GM21360 (cell line): Measurements from ENCODE around the gene TCFL5.

ENCODE experiments used
- ATAC-seq: cut with Tn5 transposase; IDR thresholded peaks from one replicate; pipeline ENCODE4 v1.9.1; 2021; ENCODE audit warnings: mild to moderate bottlenecking, moderate library complexity; ENCODE audit not compliant: unreplicated experiment

TCFL5 gene

DNA sequence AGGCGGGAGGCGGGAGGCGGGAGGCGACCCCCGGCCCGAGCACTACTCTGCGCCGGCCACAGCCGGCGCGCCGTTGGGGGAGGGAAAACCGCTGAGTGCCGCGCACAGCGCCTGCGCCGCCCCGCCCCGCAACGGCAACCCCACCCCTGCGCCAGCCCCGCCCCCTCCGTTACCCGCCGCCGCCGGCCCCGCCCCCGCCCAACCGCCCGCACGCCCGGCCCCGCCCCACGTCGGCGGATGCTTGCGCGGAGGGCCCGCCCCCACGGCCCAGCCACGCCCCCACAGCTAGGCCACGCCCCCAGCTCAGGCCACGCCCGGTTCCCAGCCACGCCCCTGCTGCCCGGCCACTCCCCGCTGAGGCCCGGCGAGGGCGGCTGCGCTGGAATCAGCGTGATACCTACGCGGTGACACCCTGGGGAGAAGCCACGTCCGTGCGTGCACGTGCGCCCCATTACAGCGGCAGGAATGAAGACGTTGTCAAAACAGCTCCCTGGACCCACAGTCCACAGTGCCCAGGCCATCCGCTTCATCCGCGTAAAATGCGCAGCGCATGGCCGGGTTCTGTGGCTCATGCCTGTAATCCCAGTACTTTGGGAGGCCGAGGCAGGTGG, at the start of gene TCFL5:
Gene TCFL5, minus strand, starts transcription at position 97 of the 611 bp plus-strand sequence. CDS start 152 bp downstream, outside the sequence.
- peak; percentile 73 for ATAC-seq

DNA sequence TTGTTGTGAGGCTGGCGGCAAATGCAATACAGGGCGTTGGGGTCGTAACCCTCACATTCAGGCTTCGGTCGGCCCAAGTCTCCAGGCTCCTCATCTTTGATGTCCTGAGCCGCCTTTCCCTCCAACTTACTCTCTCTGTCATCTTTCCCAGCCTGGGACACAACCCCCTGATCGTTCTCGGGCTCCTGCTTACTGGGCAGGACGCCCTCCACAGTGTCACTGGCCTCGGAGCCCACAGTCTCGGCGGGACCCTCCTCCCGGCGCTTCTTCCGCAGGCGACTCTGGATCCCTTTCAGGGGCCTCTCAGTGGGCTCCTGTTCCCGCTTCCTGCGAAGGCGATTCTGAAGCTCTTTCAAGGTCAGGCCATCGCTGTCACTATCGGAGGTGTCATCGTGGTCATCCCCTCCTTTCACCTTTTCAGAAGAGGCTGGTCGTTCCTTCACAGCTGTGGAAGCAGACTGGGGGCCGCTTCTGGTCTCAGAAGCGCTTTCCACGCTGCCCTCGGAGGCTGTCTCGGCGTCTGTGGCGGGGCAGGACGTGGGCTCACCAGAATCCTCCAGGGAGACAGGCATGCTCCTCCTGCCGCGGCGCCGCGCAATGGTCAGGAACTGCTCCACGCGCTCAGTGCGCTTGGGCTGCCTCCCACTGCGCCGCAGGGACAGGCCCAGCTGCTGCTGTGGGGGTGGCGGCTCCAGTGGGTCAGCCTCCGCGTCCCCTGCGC, 49.3 kb upstream of the TCFL5 start:
- no peak for ATAC-seq

DNA sequence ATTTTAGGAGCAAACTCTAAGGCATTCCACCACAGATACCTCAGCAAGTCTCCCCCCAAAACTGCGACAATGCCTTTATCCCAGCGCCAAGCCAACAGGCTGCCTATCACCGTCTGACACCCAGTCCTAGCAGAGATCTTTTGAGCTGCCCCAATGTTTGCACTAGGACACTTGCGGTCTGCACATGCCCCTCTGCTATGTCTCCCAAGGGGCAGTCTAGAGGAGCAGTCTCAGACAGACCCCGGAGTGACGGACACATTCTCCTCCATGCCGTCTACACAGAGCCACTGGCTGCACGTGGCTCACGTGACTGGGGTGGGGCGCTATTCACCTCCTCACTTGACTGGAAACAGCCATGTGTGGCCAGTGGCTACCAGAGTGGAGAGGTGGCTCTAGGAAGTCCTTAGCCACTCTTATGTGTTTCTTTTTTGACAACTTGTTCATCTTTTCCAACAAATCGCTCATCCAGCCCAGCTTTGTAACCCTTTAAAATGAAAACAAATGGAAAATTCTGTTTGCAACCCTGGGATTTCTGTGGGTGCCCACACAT, 48.7 kb upstream of the TCFL5 start:
- ATAC-seq = no peak

DNA sequence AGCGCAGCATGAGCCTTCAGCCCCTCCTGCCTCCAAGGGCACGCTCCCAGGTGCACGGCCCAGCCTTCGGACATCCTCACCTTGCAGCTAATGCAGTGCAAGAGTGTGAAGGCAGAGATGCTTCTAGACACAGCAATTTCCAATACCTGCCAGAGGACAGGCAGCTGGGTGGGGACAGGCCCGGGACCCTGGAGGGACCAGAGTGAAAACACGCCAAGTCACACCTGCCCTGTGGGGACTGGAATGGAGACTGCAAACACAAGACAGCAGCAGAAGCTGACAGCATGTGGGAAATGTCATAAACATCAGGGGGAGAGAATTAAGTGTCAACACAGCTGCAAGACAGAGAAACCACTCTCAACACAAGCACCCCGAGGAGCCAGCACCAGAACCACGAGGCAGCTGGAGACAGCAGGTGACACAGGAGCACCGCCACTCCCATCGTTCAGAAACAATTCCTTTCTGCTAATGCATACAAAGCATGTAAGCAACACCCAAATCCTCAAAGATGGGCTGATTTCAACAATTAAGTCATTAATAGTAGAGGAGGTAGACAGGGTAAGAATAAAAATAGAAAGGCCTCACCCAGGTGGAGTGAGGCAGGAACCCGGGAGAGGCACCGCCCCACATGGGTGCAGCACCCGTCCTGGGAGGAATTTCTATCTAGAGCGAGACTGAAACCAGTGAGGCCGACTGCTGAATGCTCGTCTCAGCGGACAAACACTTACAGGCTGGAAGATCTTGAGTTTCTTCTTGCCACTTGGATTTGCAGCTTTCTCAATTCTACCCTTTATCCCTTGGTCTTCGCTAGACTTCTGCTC, 47.6 kb upstream of the TCFL5 start:
- ATAC-seq = no peak

DNA sequence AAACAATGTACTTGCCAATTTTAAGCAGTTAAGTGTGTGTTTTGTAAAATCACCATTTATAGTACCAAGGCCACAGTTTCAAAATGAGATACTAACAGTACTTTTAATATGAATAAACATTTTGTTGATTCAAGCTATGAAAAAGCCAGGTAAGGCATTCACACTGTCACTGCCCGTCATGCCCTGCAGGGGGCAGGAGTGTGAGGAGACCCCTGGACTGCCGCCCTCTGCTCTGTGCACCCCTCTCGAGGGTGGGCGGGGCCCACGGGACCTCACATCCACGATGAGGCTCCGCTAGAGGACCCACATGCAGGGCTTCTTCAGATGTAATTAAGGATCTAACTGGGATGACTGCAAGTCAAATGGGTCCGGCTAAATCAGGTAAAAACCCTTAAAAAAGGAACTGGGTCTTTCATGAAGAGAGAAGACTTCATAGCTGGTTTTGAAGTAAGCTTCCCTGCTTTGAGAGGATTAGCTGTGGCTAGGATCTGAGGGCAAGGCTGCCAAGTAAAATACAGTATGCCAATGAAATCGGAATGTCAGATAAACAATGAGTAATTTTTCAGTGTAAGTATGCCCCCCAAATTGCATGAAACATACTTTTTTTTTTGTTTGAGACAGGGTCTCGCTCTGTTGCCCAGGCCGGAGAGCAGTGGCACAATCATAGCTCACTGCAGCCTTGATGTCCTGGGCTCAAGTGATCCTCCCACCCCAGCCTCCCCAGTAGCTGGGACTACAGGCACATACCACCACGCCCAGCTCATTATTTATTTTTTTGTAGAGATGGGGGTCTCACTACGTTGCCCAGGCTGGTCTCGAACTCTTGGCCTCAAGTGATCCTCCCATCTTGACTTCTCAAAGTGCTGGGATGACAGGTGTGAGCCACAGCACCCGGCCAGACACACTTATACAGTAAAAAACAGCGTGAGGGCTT, 46.0 kb upstream of the TCFL5 start:
- no peak for ATAC-seq

DNA sequence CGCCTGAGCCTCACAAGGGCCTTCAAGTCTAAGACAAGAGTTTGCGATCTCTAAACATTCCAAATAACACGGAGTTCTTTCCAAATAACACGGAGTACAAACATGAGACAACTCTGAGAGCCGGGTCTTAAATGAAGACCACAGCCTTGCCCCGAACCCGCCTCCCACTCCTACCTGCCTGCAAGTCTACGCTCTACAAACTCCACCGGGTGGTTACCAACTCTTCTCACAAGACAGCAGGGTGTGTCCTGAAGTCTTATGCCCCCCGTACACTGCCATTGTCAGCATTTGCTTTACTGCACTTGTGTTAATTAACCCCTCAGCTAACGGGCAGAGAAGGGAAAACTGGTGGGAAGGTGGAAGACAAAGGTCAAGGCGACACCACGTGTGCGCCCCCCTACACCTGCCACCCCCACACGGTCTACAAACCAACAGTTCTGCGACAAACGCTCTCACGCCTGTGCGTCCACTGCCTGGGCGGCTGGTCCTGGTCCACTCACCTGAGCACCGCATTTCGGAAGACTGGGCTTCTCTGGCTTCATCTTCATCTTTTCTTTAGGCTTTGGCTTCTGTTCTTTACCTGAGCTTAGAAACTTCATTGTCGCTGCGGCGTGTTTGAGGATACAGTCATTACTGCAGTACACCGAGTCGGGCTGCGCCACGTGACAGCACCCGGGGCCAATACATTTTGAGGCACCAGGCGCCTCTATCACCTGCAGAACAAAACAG, 45.2 kb upstream of the TCFL5 start:
- no peak for ATAC-seq

DNA sequence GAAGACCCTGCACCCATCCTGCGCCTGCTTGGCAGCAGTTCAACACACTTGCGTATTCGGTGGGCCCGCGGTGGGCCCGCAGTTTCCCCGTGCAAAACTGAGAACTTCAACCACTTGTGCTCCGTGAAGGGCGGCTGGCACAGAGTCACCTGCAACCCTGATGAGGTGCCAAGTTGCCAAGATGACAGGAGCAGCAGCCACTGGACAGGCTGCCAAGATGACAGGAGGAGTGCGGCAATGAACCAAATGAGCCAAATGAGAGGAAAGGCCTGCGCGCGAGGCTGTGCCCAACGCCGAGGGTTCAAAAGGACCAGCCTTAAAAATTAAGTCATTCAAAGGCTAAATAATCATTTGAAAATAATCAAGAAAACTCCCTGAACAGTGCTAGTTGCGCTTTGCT, 44.6 kb upstream of the TCFL5 start:
- ATAC-seq = no peak

DNA sequence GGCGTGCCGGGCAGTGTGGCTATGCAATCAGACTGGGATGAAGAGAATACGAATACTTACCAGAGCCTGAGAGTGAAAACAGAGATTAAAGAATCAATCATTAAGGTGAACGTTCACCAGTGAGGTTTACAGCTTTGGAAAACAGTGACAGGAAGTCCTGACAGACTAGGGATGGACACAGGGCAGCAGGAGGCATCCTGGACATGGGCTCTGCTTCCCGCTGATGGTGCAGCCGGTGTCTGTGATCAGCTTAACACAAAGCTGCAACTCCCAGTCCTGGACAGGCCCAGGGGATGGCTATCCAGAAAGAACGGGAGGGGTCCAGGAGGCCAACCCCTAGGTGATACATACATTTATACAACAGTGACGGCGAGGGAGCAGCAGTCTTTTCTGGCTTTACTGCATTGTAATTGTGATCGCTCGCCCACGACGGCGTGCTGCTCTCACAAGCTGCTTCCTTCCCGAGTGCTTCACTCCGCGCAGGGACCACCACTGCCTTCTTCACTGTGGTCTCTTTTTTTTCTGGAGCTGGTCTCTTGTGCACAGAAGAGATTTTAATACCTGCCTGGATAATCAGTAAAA, 44.0 kb upstream of the TCFL5 start:
- no peak for ATAC-seq

DNA sequence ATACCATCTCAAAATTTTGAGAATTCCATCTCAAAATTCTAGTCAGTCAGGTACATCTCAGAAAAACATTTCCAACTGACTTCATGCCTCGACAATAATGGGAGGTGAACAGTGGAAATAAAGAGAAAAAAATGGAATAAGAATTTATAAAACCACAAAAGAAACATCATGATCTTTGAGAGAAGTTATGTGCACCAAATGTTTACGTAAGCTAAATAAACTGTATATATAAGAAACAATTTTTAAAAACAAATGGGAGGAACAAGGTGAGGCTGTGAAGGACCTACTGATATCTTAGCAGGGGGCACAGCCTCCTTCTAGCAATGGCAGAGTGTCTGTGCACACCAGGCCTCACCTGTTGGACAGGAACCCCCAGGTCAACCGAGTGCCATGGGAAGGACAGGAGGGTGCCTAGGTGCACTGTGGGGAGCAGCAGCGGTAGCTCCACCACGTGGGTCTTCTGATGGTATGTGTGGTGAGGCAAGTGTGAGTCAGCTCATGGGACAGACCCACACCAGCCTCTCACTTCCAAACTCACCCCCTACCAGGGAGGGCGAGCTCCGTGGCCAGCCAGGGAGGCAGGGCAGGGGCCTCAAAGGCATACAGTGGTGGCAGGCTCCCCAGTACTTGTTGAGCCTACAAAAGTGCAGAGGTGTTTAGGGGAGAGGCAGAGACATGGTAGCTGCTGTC, 41.4 kb upstream of the TCFL5 start:
- no peak for ATAC-seq

DNA sequence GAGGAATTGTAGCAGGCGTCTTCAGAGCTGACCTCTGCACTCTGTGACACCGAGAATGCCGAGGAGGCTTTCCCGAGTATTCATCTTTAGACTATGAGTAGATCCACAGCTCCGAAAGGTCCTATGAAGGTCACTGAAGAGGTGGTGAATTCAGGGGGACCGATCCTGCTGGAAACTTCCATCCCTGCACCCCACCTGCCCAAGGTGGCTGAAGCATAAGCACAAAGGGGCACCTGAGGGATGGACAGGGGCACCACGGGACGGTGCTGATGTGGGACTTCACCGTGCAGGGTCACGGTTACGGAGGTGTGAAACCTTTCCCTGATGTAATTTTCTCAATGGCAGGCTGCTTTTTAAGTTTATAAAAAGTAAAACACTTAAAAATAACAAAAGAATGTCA, 40.3 kb upstream of the TCFL5 start:
- ATAC-seq = no peak

DNA sequence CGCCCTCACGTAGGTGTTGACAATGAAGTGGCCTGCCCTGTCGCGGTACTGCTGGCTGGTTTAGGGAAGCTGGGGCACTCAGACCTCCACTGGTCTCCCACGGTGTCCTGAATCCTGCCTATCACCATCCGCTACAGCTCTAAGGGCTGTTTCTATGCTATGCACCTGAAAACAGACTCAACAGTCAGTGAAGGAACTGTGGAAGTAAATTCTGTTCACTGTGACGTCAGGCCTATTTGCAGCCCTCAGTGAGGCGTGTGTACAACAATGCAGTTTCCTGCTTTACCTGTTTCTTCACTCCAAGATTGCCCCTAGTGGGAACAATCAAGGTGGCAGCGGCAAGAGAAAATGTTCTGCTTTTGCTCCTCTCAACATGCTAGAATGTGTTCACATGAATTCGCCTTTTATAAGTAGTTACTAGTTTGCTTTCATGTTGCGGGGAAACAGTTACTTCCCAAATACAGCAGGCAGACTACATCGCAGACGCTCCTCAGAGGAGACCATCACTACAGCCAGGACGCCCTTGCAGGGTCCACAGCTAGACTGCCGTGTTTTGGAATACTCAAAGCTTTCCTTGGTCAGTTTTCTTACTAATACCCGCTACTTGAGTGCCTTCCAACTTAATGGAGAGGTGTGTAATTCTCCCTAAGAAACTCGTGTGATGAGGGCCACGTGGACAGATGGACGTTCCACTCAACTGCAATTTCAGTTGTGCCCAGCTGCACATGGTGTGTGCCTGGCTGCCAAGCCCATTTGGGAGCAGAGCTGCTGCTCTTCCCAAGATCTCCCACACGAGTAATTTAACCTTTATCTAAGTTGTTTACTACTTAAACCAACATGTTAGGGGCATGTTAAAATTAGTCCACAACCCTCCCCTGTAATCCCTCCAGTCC, 39.3 kb upstream of the TCFL5 start:
- ATAC-seq = no peak

DNA sequence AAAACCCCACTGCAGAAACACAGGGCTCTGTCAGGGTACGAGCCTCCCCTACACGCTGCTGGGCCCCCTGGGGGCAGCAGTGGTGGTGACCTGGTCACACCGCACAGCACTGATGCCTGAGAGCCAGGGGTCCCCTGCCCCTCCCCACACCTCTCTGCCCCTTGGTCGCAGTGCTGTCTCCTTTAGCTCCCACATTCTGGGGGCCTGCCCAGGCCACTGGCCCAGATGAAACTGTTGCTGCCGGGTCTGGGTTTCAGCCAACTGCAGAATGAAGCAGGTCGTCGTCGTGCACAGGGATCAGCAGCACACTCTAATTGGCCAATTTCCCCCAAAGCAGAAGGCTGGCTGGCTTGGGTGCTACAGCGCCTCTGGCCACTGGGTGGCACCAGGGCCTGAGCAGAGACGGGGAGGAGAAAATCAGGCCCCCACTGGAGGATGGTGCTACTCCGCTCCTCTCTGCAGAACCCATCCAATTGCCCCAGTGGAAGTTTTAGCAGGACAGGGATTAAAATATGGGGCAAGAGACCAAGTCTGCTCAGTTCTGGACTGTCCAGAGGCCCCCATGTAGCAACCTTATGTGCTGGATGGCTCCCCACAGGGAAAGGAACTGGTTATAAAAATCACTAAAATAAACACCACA, 38.5 kb upstream of the TCFL5 start:
- peak; percentile 66 for ATAC-seq

DNA sequence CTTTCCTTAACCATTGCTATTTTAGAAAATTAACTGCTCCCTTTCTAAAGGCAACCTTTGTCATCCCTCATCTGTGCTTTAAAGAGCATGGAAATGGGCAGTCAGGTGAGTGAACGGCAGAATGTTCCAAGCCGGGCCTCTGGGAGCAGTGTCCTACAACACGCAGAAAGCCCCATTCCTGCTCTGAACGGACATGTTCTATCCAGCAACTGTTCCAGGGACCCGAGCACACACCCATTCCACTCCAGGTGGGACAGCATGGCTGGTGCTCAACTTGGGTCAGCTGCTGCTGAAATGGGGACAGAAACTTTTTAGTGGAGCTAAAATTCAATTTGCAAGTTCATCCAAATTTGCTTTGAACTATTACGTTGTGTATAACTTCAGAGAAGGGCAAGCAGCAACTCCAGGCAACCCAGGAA, 38.0 kb upstream of the TCFL5 start:
- ATAC-seq = no peak

DNA sequence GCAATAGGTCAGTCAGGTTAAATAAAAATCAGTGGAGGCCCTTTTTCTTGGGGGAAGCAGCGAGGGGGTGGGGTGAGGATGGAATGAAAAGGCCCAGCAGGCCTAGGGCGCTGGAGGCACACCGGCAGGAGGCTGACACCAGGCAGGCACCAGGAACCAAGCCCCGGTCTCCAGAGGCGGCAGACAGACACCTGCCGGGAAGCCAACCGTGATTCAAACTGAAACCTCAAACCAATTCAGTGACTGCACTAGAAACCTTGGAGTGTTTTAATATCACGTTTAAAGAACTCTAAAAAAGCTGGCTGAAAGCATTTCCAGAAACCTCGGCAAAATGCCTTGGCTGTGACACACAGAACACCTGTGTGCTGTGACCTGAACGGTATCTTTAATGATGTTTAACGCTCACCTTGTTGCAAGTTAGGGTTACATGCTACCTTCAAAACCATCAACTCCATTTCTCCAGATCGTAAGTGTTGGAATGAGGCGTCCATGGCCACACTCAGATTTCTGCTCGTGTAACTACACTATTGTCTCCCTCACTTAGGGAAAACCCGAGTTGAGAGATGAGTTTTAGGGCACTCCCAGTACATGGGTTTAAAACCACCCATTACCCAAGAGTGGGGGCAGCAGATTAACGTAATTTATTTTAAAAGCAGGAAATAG, 37.5 kb upstream of the TCFL5 start:
- ATAC-seq = no peak

DNA sequence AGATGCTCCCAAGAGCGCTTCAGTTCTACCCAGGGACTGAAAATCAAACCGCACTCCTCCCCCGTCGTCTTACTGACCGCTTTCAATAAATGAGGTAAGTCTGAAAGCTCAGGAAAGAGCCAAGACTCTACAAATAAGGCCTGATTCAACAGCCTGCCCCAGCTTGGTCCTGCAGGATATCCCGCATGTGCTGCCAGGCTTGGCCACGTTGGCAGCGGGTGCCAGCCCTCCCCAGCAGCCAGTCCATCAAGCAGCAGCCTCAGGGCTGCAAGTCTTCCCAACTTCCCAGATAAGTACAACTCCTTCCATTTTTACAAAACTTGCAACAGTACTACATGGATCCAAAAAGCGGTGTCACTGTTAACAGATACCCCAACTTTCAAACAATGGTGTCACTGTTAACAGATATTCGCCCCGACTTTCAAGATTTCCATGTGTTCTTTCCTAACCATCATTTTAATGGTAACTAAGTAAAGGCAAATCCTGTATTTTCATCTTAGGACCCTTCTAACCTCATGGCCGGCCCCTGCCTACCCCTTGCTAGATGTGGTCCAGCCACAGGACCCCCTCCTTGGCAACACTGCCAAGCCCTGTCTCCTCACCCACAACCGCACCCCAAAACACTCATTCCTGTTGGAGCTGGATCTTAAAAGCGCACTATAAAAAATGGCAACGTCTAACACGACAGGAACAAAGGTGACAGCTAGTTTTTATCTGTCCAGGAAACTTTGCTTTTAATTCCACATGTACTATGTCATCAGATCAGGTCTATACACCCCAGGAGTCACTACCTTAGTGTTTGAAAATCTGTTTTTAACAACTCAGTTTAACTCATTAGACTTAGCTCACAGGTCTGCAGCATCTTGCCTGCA, 36.7 kb upstream of the TCFL5 start:
- ATAC-seq = no peak

DNA sequence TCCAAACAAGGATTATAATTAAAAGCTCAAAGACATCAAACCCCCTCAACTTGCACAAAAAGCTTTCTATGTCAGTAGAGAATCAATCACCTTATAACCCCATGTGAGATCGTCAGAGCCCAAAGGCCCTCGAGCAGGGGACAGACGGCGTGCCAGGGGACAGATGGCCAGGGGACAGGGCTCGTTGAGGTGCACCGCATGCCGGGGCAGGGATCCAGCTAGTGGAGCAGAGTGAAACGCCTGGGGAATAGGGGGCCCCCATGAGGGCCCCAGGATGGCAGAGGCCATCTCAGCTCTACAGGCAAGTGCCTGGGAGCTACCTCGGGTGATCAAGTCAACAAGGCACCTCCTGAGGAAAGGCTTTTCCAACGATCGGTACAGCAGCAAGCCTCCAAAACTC, 36.0 kb upstream of the TCFL5 start:
- ATAC-seq = no peak
